GM12878 (cell line): ENCODE measurements around the gene CLNK.

Experiments used
- BACH1 ChIP-seq: fragments of 450-650 bp; IDR thresholded peaks from 2 replicates; pipeline ENCODE4 v1.6.1; 2017; ENCODE audit warnings: mild to moderate bottlenecking, borderline replicate concordance
- CHD2 ChIP-seq: IDR thresholded peaks from 2 replicates; pipeline ENCODE4 v1.6.1; 2011; ENCODE audit warnings: low read depth, low read length, improper control_type of control experiment, borderline replicate concordance
- CREB1 ChIP-seq: IDR thresholded peaks from 2 replicates; pipeline ENCODE4 v1.6.1; 2012; ENCODE audit warnings: low read depth, mild to moderate bottlenecking, inconsistent platforms
- JUND ChIP-seq: IDR thresholded peaks from 2 replicates; pipeline ENCODE4 v1.6.1; 2012; ENCODE audit warnings: low read depth, mild to moderate bottlenecking, low read length, improper control_type of control experiment, moderate library complexity
- NR2C2 ChIP-seq: IDR thresholded peaks from 2 replicates; pipeline ENCODE4 v1.6.1; 2011; ENCODE audit warnings: borderline replicate concordance, low read depth; ENCODE audit not compliant: control insufficient read depth, insufficient read length
- TBL1XR1 ChIP-seq: IDR thresholded peaks from 2 replicates; pipeline ENCODE4 v1.6.1; 2012; ENCODE audit warnings: low read depth, low read length, improper control_type of control experiment
- WRNIP1 ChIP-seq: IDR thresholded peaks from 2 replicates; pipeline ENCODE4 v1.6.1; 2011; ENCODE audit warnings: low read depth, low read length, improper control_type of control experiment, borderline replicate concordance
- YBX1 ChIP-seq: fragments of 450-650 bp; IDR thresholded peaks from 2 replicates; pipeline ENCODE4 v1.6.1; 2016; ENCODE audit warnings: antibody characterized with exemption
- TF ChIP-seq, protein P1 (sequence below), 3 experiments: IDR thresholded peaks in 2 of 3; conservative IDR thresholded peaks in 1 of 3; 2 replicates each; pipeline ENCODE4 v1.5.1; 2011; ENCODE audit warnings: low read depth in 3 of 3, low read length in 3 of 3, mild to moderate bottlenecking in 3 of 3, control low read depth in 2 of 3, moderate library complexity in 2 of 3, inconsistent platforms in 1 of 3, mixed read lengths in 1 of 3; ENCODE audit not compliant: control insufficient read depth in 2 of 3, insufficient read depth in 1 of 3; ENCODE audit errors: extremely low read depth in 1 of 3
- TF ChIP-seq, protein P2 (sequence below): fragments of 450-650 bp; formaldehyde crosslinking; IDR thresholded peaks from 2 replicates; pipeline ENCODE4 v1.5.0; 2022; ENCODE audit warnings: mild to moderate bottlenecking, missing genetic modification characterization

DNA sequence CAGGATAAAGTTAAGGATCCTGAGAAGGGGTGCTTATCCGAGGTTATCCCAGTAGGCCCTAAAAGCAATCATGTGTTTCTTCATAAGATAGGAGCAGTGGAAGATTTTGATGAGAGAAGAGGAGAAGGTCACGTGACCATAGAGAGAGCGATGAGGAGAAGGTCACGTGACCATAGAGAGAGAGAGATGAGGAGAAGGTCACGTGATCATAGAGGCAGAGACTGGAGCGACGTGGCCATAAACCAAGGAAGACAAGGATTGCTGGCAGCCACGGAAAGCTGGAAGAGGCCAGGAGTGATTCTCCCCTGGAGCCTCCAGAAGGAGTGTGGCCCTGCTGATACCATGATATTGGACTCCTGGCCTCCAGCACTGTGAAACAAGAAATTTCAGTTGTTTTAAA is 188.9 kb downstream of the CLNK start:
- TF ChIP-seq WRNIP1 (no peak), CHD2 (no peak), YBX1 (no peak), BACH1 (no peak), JUND (no peak), CREB1 (no peak), TBL1XR1 (no peak), NR2C2 (no peak)
- TF ChIP-seq, protein P1, sequence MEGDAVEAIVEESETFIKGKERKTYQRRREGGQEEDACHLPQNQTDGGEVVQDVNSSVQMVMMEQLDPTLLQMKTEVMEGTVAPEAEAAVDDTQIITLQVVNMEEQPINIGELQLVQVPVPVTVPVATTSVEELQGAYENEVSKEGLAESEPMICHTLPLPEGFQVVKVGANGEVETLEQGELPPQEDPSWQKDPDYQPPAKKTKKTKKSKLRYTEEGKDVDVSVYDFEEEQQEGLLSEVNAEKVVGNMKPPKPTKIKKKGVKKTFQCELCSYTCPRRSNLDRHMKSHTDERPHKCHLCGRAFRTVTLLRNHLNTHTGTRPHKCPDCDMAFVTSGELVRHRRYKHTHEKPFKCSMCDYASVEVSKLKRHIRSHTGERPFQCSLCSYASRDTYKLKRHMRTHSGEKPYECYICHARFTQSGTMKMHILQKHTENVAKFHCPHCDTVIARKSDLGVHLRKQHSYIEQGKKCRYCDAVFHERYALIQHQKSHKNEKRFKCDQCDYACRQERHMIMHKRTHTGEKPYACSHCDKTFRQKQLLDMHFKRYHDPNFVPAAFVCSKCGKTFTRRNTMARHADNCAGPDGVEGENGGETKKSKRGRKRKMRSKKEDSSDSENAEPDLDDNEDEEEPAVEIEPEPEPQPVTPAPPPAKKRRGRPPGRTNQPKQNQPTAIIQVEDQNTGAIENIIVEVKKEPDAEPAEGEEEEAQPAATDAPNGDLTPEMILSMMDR (IDR thresholded peaks at IDR 0.05 in 2 of 3, conservative IDR thresholded peaks at IDR 0.05 in 1 of 3; ENCODE audit: control insufficient read depth in 2 of 3, extremely low read depth in 1 of 3, insufficient read depth in 1 of 3, low read depth in 3 of 3, low read length in 3 of 3): no peak
- TF ChIP-seq, protein P2, sequence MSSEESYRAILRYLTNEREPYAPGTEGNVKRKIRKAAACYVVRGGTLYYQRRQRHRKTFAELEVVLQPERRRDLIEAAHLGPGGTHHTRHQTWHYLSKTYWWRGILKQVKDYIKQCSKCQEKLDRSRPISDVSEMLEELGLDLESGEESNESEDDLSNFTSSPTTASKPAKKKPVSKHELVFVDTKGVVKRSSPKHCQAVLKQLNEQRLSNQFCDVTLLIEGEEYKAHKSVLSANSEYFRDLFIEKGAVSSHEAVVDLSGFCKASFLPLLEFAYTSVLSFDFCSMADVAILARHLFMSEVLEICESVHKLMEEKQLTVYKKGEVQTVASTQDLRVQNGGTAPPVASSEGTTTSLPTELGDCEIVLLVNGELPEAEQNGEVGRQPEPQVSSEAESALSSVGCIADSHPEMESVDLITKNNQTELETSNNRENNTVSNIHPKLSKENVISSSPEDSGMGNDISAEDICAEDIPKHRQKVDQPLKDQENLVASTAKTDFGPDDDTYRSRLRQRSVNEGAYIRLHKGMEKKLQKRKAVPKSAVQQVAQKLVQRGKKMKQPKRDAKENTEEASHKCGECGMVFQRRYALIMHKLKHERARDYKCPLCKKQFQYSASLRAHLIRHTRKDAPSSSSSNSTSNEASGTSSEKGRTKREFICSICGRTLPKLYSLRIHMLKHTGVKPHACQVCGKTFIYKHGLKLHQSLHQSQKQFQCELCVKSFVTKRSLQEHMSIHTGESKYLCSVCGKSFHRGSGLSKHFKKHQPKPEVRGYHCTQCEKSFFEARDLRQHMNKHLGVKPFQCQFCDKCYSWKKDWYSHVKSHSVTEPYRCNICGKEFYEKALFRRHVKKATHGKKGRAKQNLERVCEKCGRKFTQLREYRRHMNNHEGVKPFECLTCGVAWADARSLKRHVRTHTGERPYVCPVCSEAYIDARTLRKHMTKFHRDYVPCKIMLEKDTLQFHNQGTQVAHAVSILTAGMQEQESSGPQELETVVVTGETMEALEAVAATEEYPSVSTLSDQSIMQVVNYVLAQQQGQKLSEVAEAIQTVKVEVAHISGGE (CRISPR knock-in tag): no peak
